Kasumi-1 (cell line): ENCODE results near the gene LHFPL2.
A peak's percentile ranks its signal among the peaks of the same experiment; 100 is the strongest.

Experiments used
- DNase-seq, 2 experiments: peaks; one replicate each; lab custom pipeline; 2025; lab: John Stamatoyannopoulos, UW

The LHFPL2 gene

DNA sequence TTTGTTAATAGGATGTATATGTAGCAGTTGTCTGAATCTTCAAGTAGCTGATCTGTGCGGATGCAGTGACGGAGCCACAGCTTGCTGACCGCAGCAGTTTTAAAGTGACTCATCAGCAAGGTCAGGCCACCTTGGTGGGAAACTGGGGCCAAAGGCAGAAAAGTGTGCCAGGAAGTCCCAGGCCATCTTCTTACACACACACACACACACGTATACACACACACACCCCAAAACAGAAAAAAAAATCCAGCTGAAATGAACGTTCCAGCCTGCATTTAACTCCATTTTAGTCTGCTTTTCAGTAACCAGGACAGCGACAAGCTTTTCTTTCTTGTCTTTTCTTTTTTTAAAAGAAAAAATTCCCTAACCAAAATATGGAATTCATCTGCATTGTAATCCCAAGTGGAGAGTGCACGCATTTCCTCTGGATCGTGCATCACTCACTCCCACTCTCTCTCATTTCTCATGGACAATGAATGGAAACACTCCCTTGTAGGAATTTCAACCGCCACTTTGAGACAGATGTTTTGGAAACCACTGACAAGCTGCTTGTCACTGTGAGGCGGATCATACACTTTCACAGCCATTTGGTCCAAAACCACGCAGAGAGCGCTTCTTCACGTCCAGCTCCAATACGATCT is 103.9 kb downstream of the LHFPL2 start:
- DNase-seq, result no peak

- DNase-seq, result no peak
Observed at GRCh38 chr5:78543916-78544315, 104.7 kb downstream of the LHFPL2 start.

GRCh38 chr5:78543292-78543691 is 105.3 kb downstream of the LHFPL2 start:
- DNase-seq, result no peak

DNA sequence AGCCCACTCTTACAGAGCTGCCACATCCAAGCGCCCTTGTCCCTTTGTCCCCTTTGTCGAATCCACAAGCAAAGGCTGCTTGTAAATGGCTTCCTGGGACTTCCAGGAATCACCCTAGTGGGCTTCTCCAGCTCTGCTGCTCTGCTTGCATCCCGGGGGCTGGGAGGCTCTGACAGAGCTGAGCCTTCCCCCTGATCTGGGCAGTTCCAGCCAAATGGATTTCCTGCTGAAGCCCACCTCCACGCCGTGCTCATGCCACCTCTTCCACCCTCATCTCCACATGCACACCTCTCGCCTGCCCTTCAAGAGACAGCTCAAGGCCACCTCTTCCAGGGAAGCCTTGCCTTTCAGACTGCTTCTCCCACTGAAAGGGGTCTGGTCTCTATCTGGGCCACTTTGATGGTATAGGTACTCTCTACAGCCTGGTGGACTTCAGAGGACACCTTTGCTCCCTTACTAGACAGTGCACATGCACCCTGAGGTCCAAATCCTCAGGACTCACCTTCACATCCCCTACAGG is 106.2 kb downstream of the LHFPL2 start:
- DNase-seq, result no peak

DNA sequence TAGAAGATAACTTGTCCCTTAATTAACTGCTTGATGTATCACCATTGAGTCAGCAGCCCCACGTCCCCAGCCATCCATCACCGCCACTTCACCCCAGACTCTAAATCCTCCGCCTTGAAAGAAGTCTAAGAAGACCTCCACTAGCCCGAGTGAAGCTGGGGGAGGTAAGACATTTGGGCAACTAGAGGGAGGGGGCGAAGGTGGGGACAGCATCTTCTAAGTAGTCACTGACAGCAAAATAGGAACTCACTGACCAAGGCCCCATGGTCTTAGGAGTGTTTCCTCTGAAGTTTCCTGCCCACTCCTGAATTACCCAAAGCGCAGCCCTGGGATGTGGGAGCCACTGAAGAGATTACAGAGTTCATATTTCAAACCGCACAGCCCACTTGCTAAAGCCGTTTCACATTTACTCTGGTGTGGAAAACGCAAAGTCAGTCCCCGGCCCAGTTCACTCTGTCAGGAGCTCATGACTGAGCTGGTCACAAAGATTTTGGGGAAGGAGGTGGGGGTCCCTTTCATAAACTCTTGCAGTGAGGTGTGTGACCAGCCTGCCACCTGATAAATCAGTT is 107.4 kb downstream of the LHFPL2 start:
- no peak for DNase-seq

DNA sequence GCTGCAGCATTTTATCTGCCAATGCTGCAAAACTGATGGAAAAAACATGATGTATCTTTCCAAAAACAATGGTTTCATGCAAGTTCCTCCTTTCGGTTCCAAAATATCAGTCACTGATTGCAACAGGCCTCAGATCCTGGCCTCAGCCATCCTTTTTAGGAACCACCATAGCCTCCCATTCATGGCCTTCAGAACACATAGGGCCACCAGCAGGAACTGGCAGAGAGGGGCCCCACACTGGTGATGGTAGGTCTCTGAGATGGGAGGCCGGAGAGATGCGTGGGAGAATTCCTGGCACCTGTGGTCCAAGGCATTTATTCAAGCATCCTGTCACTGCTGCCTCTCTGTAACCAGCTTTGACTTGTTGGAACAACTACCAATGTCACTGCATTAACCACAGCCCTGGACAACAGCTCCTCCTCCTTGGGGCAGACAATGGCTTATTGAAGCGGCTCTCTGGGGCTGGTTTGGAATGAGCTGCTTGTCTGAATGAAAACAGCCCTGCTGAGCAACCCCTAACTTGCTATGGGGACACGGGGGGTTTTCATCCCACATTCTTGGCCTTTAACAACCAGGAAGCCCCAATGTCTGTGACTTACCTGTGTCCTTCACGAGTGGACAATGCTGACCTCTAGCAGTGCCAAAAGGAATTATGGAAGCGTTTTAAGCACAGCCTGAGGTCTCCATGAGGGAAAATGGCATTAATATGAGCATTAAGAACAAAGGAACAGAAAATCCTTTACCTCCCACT is 108.1 kb downstream of the LHFPL2 start:
- DNase-seq, result peak; percentile 17 to 25

- no peak for DNase-seq
Observed at GRCh38 chr5:78538240-78538850, 110.2 kb downstream of the LHFPL2 start.

DNA sequence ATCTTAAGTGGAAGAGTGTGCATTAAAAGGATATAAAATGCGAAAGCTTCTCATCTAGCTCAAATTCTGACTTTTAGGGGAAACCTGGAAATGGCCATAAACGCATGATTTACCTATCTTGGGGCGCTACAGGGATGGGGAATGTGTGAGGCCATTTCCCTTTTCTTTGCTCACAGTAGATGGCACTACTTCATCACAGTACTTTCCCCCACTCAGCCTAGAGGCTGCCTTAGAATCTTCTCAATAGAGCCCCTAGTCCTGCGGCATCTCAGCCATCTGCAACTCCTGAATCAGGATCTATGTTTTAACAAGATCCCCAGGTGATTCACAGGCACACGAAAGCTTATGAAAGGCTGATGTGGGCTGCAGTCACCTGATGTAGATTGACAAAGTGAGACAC is 110.8 kb downstream of the LHFPL2 start:
- peak; percentile 74 to 89 for DNase-seq

DNA sequence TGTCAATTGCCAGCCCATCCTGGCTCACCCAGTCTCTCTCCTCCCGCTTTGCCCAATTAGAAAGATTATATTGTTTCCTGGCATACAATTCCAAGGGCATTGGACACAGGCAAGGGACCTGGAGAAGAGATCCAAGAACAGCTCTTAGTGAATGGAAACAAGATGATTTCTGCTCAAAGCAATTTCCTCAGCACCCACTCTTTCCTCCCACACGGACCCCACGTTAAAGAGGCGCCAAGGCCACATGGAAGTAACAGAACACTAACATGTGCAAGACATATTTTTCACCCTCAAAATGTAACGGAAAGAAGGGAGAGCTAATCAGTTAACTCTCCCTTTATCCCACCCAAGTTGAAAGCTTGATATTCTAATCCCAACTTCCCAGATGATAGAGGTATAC is 111.2 kb downstream of the LHFPL2 start:
- DNase-seq, result no peak

GRCh38 chr5:78536661-78537196 is 111.8 kb downstream of the LHFPL2 start:
- no peak for DNase-seq

DNA sequence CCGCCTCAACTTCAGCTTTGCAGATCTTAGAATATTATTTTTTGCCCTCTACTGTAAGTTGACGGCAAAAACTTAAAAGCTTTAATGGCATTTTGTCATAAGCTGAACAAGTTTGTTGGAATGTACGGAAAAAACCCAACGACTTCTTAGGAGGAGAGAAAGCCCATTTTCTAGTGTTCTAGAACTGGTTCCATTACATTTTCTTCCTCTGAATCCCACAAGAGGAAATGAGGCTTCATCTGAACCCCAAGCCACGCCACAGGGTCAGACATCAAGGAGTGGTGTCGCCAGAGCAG is 113.7 kb downstream of the LHFPL2 start:
- no peak for DNase-seq

DNA sequence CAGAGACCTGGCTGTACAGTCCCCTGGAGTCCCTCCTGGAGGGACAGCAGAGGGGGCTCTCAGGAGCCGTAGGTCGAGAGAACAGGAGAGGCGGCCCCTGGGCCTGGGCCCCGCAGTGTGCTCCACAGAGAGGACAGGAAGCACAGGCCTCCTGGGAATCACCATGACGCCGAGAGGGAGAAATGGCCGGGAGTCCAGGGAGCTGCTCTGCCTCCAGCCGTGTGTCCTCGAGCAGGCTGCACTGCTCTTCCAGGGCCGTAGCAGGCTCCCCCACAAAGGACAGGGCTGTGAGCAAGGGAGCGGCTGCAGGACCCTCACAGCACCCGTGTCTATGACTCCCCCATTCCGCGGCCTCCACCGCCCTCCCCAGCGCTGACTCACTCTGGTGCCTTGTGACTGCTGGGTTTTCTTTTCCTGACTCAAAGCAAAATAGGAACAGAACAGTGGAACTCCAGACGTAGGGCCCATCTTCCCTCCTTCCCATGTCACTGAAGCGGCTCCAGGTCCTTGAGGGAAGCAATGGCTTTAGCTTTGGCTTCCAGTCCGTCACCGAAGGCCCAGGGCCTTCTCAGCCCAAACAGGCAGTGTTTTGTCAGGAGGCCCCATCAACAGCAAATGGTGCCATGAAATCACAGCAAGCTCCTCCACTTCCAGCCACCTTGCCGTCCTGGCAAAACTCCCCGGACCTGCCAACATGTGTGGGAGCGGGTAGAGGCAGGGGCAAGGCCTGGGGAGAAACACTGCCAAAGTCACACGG is 114.2 kb downstream of the LHFPL2 start:
- DNase-seq, result no peak

DNA sequence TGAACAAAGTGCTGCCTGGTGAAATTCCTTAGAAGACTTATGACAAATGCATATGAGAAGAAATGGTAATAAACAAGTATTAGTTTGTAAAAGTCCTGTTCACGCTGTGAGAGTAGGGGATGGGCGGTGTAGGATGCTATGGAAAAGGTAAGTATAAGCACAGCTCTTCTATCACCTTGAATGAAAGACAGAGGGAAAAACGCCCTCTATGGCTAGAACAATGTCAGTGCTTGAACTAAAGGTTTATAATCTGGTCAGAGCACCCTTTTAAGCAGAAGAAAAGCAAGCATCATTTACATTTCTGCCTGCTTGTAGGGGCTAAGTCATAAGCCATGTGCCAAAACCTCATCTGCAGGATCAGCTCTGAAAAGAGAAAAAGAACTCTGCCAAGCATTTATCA is 115.2 kb downstream of the LHFPL2 start:
- peak; percentile 26 to 68 for DNase-seq

GRCh38 chr5:78530342-78531096 is 118.1 kb downstream of the LHFPL2 start:
- no peak for DNase-seq

- no peak for DNase-seq
Observed at GRCh38 chr5:78527925-78528324, 120.6 kb downstream of the LHFPL2 start.

- DNase-seq, result no peak
Observed at GRCh38 chr5:78527054-78527859, 121.3 kb downstream of the LHFPL2 start.

DNA sequence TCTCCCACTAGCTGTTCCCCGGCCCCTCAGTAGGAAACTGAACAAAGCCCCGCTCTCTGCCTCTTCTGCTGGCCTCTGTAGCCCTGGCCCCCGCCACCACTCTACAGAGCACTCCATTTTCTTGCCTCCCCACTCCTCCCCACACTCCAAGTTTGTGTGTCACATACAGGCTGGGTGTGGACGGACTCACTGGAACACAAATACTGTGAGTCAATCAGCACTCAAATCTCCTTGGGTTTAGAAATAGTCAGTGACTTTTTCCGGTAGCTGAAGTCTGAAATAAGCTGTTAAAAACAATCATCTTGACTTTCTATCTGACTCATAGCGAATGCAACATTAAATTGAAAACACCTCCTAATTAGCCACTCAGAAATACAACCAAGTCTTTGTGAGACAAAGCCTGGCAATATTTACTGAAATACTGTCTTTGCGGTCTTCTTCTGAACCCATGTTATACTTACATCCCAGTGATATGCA is 122.5 kb downstream of the LHFPL2 start:
- DNase-seq, result no peak

- DNase-seq, result no peak
Observed at GRCh38 chr5:78523314-78524193, 125.0 kb downstream of the LHFPL2 start.
